GM19395 (cell line): ENCODE data around the gene DNAJB4.

Source experiments
- ATAC-seq: cut with Tn5 transposase; IDR thresholded peaks from one replicate; pipeline ENCODE4 v1.9.1; 2021; ENCODE audit warnings: mild to moderate bottlenecking, moderate library complexity; ENCODE audit not compliant: unreplicated experiment

The DNAJB4 gene

DNA sequence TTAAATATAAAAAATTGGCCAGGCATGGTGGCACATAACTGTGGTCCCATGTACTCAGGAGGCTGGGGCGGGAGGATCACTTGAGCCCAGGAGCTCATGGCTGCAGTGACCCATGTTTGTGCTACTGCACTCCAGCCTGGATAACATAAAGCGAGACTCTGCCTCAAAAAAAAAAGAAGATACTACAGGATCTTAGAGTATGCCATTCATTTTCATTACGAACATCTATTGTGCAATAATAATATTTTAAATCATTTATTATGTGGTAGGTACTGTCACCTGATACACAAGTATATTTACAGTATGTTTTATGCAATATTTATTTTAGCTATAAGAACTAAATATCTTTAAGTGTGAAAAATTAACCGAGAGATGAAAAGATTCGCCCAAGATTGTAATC lies 31.7 kb downstream of the DNAJB4 start:
- no peak for ATAC-seq

DNA sequence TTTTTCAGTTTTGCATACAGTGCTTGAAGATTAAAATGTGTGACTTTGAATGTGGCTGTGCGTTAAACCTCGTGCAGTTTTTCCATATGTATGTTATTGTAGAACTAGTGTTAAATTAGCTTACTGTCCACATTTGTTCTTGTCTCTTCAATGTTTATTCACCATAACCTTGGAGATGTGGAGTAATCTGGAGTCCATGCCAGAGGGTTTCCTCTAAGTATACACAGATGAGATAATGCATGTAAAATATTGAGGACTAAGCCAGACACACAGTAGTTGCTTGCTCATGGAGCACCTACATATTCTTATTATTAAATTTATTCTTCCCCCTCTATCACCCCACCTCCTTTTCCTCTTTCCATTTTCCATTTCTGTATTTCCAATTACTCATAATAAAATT lies 33.3 kb downstream of the DNAJB4 start:
- ATAC-seq: no peak

DNA sequence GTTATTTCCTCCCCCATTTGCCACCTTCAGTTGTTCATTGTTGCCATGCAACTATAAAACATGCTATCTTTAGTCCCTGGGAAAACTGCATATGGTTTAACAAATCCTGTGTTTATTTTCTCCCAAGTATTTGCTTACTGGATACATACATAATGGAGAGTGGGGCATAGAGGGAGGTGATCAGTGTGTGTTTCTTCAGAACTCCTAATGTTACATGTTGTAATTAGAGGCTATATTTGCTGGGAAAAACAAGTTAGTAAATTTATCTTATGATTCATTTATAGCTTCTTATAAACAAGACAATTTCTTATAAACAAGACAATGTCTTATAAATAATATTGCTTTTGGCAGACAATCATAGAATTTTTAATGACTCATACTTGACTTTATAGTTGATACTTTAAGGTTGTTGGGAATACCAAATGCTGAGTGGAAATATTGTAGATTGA lies 33.8 kb downstream of the DNAJB4 start:
- ATAC-seq: no peak

DNA sequence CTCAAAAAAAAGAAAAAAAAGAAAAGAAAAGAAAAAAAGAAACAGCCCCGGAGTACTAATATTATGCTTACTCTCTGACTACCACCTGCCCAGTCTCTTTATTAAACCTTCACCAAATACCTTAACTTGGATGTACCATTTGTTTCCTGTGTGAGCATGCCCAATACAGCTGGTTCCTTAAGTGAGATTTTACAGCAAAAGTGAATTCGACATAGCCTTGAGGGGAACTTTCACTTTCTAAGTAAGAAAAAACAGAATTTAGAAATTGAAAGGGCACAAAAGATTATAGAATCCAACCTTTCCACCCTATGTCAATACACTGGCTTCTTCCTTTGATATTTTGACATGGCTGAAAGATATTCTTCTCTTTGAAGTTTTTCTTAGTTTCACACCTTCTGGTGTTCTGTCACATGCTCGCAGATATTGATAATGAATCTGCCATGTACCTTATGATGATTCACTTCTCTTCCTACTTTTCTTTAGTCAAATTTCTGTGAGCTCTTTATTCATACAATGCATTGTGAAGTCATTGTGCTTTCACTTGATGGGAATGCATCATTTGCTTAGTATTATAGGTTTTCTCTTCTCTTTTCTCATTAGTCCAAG lies 35.8 kb downstream of the DNAJB4 start:
- ATAC-seq: no peak

DNA sequence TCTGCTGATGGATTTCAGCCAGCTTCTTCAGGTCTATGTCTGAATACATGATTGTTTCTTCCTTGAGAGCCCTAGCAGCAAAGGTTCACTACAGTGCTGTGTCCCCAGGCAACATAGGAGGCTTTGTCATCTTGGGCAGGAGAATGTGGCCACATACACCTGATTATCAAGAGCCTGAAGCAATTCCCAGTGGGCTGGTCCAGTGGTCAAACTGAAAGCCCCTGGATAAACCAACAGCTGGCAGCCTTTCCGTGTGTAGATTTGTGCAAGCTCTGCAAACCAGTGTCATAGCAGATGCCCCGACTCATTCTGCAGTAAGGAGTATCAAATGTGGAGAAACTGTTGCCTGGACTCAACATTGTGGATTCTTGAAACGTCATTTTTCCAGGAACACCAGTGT lies 38.7 kb downstream of the DNAJB4 start:
- no peak for ATAC-seq

DNA sequence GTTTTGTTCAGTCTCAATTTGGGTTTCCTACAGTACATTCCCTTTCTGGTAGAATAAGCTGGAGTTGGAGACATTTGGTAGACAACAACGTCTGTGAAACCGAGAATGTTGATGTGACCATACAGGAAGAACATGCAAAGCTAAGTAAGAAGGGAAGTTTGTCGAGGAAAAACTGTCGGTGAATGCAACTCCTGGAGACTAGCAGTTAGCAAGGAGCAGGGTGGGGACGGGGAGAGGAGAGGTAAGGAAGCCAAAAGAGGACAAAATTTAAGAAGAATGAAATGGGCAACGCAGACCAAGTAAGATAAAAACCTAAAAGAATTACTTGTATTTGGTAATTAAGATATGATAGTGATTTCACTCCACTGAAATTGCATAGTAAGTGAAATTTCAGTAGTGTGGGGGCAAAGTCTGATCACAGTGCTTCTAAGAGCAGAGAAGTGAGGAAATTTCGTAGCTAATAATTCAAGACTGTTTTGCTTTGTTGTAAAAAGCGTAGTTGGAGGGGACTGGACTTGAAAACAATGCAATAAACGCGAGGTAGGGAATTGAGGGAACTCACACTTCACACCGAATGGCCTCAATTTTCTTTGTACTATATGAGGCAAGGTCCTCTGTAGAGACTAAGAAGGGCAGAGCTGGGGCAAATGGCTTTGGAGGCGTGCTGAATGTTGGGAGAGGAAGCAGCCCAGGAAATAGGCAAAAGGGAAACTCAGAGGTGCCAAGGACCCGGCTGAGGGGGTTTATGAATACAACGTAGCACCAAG lies 40.2 kb downstream of the DNAJB4 start:
- ATAC-seq: no peak

DNA sequence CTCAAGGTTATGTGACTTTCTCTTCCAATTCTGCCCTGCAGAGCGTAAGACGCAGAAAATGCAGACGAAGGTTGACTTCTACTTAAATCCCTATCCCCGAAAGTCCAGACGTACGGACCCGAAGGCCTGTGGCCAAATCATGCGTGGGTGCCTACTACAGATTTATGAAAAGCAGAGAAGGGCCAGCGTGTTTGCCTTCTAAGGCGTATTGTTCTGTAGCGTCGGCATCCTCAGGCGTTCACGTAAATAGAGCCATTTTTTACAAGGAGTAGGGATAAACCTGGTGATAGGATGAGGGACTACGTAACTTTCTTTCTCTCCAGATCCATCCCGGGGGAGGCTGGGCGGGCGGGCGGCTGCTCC lies 40.8 kb downstream of the DNAJB4 start:
- ATAC-seq: no peak

DNA sequence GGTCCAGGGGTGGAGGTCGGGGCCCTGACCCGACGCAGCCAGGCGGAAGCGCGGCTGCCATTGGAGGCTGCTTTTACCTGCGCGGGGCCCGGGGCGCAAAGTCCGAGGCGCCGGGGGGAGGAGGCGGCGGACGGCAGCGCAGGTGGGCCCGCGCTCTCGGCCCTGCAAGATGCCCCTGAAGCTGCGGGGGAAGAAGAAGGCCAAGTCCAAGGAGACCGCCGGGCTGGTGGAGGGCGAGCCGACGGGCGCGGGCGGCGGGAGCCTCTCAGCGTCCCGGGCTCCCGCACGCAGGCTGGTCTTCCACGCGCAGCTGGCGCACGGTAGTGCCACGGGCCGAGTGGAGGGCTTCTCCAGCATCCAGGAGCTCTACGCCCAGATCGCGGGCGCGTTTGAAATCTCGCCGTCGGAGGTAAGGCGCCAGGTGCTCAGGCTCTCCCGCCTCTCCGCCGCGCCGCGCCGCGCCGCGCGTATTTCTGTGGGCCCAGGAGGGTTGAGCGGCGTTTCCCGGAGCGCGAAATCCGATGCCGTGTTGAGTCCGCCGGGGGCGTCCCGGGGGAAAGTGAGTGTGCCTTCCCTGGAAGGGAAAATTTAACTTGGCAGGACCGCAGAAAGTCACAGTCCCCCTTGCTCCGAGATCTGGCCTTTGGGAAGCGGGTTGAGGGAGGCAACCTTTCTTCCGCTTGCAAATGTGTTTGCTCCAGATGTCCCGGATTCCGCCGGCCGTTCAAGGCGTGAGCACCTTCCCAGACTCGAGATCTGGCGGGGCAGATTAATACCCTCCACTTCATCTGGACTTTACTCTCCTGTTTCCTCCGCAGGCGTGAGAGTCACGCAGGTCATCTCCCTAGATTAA lies 41.4 kb downstream of the DNAJB4 start, which contains the start of gene GIPC2:
GIPC2 (plus strand) TSS at position 41 of the 853 bp plus-strand sequence; CDS start at position 170, 129 bp downstream.
- ATAC-seq: peak; percentile 55

DNA sequence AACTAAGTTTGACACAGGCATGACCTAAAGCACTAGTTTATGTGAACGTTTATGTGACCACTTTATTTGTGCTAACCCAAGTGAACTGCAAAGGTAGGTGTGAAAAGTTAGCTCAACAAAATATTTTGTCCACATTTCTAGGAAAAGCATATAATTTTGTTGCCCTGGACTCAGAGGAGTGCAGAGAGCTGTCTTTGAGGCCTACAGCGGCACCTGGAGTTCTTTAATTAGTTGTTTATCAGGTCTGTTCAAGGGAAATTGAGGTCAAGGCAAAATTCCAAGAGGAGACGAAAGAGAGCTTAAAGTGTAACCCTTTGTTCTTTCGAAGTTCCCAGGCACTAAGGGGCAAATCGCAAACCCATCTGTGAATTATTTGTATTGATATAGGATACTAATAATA lies 42.4 kb downstream of the DNAJB4 start:
- ATAC-seq: no peak

DNA sequence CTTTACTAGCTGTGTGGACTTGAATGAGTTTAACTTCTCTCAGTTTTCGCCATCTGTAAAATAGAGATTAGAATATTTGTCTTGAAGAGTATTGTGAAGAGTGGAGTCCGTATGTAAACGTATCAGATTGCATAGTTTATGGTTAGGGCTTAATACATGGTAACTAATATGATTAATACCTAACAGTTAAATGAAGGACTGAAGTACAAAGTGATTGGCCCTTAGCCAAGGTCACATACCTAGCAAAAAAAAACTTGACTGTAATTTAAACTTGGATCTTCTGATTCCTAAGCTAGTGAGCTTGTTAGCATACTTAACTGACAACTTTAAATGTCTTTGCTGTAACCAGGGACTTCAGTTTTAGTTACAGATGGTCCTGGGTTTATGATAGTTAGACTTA lies 42.9 kb downstream of the DNAJB4 start:
- no peak for ATAC-seq

DNA sequence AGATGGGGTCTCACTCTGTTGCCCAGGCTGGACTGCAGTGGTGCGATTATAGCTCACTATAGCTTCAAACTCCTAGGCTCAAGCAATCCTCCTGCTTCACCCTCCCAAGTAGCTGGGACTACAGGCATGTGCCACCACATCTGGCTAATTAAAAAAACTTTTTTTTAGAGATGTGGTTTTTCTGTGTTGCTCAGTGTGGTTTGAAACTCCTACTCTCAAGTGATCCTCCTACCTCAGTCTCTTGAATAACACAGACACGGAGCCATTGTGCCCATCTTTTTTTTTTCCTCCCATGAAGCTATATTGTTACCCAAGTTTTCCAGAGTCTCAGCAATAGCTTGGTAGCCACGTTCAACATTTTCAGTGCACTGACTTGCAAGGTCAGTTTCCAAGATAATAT lies 43.7 kb downstream of the DNAJB4 start:
- ATAC-seq: no peak

DNA sequence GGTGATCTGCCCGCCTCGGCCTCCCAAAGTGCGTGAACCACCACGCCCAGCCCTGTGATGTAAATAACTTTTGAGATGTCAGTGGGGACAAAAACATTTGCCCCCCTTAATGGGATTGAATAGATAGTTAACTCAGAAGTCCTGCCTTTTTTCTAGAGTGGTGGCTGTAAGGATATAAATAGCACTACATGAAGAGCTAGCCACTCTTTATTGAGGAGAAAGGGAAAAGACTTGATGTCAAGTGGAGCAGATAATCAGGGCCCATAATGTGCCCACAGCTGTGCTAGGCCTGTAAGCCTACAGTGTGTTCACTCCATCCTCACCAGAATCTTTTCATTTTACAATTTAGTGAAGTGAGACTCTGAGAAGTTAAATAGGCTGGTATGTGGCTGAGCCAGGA lies 44.7 kb downstream of the DNAJB4 start:
- no peak for ATAC-seq

DNA sequence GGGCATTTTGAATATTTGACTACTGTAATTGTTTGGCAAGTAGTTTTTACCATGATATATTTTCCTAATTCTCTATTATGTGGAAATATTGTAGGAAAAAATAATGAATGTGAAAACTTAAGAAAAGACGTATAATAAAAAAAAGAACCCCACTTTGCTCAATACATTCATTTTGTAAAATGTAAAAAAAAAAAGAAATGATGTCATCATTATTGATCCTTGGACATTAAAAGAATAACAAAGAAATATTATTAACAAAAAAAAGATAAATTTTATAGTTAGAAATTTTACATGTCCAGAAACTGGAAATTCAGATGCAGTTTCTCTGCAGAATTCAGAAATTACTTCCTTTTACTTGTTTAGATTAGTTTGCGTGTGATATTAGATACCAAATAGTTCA lies 46.3 kb downstream of the DNAJB4 start:
- ATAC-seq: no peak

DNA sequence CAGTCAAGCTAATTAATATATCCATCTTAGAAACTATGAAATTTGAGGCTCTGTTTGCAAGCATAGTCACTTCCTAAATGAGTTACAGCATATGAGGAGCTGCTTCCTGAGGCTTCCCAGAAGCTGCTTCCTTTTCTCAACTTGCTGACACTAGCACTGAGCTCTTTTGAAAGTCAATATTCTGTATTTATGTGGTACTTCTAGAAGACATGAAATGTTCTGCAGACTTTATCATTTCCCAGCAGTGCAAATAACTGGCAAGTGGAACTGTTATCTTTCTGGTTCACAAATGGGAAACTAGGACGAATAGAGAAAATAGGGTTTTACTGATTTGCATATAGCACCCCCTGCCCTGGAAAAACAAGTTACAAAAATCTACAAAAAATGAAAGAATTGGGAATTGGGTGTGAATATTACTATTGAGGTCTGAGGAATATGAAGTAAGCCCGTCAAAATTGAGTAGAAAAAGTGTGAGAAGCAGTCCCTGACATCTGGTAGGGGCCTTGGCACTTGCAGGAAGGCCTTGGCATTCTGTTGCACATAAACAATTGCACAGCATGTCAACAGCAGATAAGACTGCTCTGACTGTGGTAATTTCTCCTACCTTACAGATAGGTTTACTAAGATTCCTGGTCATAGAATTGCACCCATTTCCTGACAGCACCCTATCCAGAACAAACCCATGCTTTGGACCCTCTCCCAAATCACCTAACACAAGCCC lies 48.1 kb downstream of the DNAJB4 start:
- no peak for ATAC-seq

DNA sequence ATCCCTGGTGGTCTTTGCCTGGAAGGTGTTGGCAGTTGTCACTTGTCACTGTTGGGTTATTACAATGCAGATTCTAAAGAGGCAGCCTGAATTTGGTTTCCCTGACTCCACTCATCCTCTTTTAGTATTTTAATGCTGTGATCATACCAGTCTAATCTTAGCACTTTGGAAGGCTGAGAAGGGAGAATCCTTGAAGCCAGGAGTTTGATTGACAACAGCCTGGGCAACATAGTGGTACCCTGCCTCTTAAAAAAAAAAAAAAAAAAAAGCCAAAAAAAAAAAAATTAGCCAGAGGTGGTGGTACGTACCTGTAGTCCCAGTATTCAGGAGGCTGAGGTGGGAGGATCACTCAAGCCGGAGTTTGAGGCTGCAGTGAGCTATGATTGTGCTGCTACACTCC lies 48.8 kb downstream of the DNAJB4 start:
- ATAC-seq: no peak

DNA sequence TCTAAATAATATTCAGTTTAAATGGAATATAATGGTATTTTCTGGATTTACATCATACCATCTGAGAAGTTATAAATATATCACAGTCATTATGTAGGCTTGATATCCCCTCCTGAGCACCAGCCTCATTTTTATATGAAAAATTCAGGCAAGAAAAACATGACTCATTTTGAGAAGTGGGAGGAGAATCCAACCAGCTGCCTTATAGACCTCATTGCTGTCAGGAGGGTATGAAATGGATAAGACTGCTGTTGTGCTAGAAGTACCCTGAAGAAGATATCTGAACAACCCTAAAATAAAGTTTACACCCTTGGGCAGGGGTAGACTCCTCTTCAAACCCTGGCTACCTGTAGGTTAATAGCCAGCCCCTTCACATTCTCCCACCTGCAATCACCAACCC lies 49.8 kb downstream of the DNAJB4 start:
- no peak for ATAC-seq

DNA sequence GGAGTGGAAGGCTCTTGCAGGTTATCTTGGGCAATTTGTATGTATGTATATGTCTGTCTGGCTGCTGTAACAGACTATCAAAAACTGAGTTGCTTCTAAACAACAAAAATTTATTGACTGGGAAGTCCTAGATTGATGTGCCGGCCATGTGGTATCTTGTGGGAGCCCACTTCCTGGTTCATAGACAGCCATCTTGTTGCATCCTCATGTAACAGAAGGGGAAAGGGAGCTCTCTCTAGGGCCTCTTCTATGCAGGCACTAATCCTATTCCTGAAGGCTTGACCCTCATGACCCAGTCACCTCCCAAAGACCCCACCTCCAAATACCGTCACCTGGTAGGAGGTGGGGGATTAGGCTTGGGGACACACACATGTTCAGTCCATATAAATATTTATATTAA lies 50.2 kb downstream of the DNAJB4 start:
- no peak for ATAC-seq

DNA sequence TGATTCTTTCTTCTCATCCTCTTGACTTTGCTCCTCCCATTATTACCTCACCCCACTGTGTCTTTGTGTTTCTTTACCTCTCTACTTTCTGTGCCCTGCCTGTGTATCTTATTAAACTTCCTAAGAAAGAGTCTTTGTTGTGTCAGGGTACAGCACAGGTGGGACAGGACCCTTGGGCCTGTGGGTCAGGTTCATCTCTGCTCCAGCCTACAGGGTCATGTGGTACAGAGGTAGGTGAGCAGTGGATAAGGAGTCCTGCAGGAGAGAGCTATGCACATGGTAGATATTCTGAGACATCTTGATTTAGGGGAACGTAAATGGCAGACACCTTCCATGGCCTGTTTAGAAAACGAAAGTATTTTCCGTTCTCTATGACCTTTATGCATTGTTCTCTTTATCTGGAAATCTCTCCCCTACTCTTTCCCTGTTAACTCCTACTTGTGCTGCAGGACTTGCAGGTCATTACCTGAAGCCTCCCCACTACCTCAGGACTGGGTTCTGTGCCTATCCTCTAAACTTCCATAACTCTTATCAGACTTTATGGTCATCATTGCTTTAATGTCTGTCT lies 50.9 kb downstream of the DNAJB4 start:
- no peak for ATAC-seq

DNA sequence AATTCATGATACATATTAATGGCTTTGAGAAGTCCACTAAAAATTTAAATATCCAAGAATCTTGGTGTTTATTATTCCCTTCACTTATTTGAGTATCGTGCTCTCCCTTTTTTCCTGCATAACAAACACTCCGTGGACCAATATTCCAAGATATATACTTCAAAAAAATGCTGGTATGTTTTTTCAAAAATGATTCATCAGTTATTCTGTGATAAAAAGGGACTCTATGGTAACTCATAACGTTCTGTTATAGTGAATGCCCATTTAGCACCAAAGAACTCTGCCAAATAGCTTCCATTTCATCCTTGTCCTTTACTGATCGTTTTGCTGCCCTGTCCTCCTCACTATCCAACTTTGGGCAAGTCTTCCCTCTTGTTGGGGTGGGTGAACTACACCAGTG lies 53.9 kb downstream of the DNAJB4 start:
- no peak for ATAC-seq

DNA sequence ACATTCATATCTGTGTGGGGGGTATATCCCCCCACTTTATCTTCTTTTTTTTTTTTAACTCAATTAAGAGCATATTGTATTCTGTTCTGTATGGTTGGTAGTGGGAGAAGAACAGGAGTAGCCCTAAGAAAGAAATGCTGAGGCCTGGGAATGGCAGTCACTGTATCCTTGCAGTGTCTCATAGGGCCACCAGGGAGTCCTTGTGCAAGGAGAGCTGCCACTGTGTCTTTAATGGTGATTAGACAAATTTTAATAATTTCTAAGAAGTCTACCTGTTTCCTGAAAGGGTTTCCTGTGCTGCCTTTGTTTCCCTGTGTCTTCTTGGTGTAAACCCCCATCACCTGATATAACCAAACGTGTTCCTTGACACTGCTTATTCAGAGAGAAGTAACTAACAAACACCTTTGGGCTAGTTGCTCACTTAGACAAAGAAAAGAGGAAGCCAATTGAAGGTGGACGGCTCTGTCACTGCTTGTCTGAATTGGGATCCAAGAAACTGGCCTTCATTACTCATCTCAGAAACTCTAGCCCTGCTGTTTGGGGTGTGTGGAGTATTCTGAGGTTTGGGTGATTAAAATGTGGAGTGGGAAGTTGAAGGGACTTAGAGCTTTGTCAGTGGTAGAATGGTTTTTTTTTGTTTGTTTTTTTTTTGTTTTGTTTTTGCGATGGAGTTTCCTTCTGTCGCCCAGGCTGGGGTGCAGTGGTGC lies 56.3 kb downstream of the DNAJB4 start:
- ATAC-seq: peak; percentile 93
